SK-N-SH (cell line): ENCODE results near the gene ASF1B. TPM values are rescaled to one million over a fixed set of nuclear protein-coding genes. Genes with fewer than 3 reads are reported as not detected.

Experiments used
- CTCF ChIA-PET: fragments of 300-600, 350-600 bp; formaldehyde crosslinking; extraction: SDS; loops from one replicate; lab custom pipeline; 2021; lab: Yijun Ruan, JAX
- POLR2A ChIA-PET: fragments of 350-600 bp; sonication (Branson Sonifier 250); formaldehyde crosslinking; extraction: SDS; loops from one replicate; lab custom pipeline; 2020; ENCODE audit warnings: antibody characterized with exemption, inconsistent platforms; lab: Yijun Ruan, JAX
- DNase-seq: peaks from one replicate; pipeline ENCODE4 v3.0.0; 2012
- H2AFZ ChIP-seq: fragments of 200-600 bp; sonication (generic); 2 replicates; pipeline ENCODE4 v1.8.1; 2016; ENCODE audit warnings: antibody characterized with exemption, mild to moderate bottlenecking, low read depth
- H3F3A ChIP-seq: fragments of 200-600 bp; sonication (generic); replicated peaks from 2 replicates; pipeline ENCODE3; 2016; ENCODE audit warnings: antibody characterized with exemption, mild to moderate bottlenecking; ENCODE audit not compliant: insufficient read depth
- H3K27ac ChIP-seq, 2 experiments: fragments of 200-500 bp in 1 of 2; fragments of 200-600 bp in 1 of 2; sonication (Bioruptor generic) in 1 of 2; sonication (generic), shearing (Covaris generic) in 1 of 2; 2 replicates each; pipeline versions ENCODE4 v1.5.1 to v1.6.1; 2014 to 2016; ENCODE audit warnings: low read depth in 2 of 2, inconsistent platforms in 1 of 2, low read length in 1 of 2, mild to moderate bottlenecking in 1 of 2, mixed read lengths in 1 of 2
- H3K27me3 ChIP-seq: fragments of 200-600 bp; sonication (generic), shearing (Covaris generic); 2 replicates; pipeline ENCODE4 v1.6.1; 2016; ENCODE audit warnings: mixed run types; ENCODE audit not compliant: insufficient read depth
- H3K36me3 ChIP-seq, 2 experiments: fragments of 200-500 bp in 1 of 2; fragments of 200-600 bp in 1 of 2; sonication (Bioruptor generic) in 1 of 2; sonication (generic) in 1 of 2; replicated peaks in 1 of 2; 2 replicates each; pipeline versions ENCODE3 to v1.5.1; 2014 to 2016; ENCODE audit warnings: low read length in 1 of 2, mild to moderate bottlenecking in 1 of 2; ENCODE audit not compliant: insufficient read depth in 2 of 2, control insufficient read depth in 1 of 2
- H3K4me1 ChIP-seq, 2 experiments: fragments of 200-500 bp in 1 of 2; fragments of 200-600 bp in 1 of 2; sonication (Bioruptor generic) in 1 of 2; sonication (generic), shearing (Covaris generic) in 1 of 2; 2 replicates each; pipeline versions ENCODE4 v1.5.1 to v1.6.1; 2014 to 2016; ENCODE audit warnings: low read depth in 1 of 2, low read length in 1 of 2, mixed run types in 1 of 2; ENCODE audit not compliant: insufficient read depth in 2 of 2, control insufficient read depth in 1 of 2
- H3K4me2 ChIP-seq: fragments of 200-600 bp; sonication (generic), shearing (Covaris generic); 2 replicates; pipeline ENCODE4 v1.6.1; 2017; ENCODE audit warnings: mixed run types
- H3K4me3 ChIP-seq, 2 experiments: fragments of 200-500 bp in 1 of 2; fragments of 200-600 bp in 1 of 2; sonication (Bioruptor generic) in 1 of 2; sonication (generic), shearing (Covaris generic) in 1 of 2; 2 replicates each; pipeline versions ENCODE4 v1.5.1 to v1.8.1; 2014 to 2016; ENCODE audit warnings: low read depth in 2 of 2, inconsistent platforms in 1 of 2, low read length in 1 of 2, mild to moderate bottlenecking in 1 of 2, mixed read lengths in 1 of 2, moderate library complexity in 1 of 2
- H3K79me2 ChIP-seq: fragments of 200-600 bp; sonication (generic); 2 replicates; pipeline ENCODE4 v1.8.1; 2017; ENCODE audit warnings: mild to moderate bottlenecking; ENCODE audit not compliant: insufficient read depth
- H3K9ac ChIP-seq: fragments of 200-600 bp; sonication (generic); 2 replicates; pipeline ENCODE4 v1.6.1; 2017; ENCODE audit warnings: mixed run types
- H3K9me2 ChIP-seq: fragments of 200-600 bp; sonication (generic); 2 replicates; pipeline ENCODE4 v1.6.1; 2017; ENCODE audit warnings: mixed run types
- H3K9me3 ChIP-seq: fragments of 200-600 bp; sonication (generic); 2 replicates; pipeline ENCODE4 v1.6.1; 2017; ENCODE audit warnings: mixed run types, mild to moderate bottlenecking, moderate library complexity
- H4K20me1 ChIP-seq: fragments of 200-600 bp; sonication (generic); 2 replicates; pipeline ENCODE4 v1.6.1; 2017; ENCODE audit warnings: mild to moderate bottlenecking, mixed run types; ENCODE audit not compliant: insufficient read depth
- ELF1 ChIP-seq: IDR thresholded peaks from 2 replicates; pipeline ENCODE4 v1.4.0; 2012
- EP300 ChIP-seq, 2 experiments: IDR thresholded peaks; 2 replicates each; pipeline versions ENCODE4 v1.4.0 to v1.6.1; 2012; ENCODE audit warnings: borderline replicate concordance in 1 of 2, low read depth in 1 of 2, low read length in 1 of 2
- GATA2 ChIP-seq: sonication (generic); formaldehyde crosslinking; IDR thresholded peaks from 2 replicates; pipeline ENCODE4 v1.5.0; 2020; ENCODE audit warnings: mild to moderate bottlenecking, missing genetic modification reagents
- IRF3 ChIP-seq: fragments of 150-350 bp; IDR thresholded peaks from 2 replicates; pipeline ENCODE4 v1.6.1; 2016; ENCODE audit warnings: mild to moderate bottlenecking, low read depth, low read length
- JUND ChIP-seq: IDR thresholded peaks from 2 replicates; pipeline ENCODE4 v1.4.0; 2012
- PBX3 ChIP-seq: IDR thresholded peaks from 2 replicates; pipeline ENCODE4; 2012
- RCOR1 ChIP-seq: fragments of 150-350 bp; IDR thresholded peaks from 2 replicates; pipeline ENCODE4 v1.6.1; 2017; ENCODE audit warnings: antibody characterized with exemption, low read length
- REST ChIP-seq: IDR thresholded peaks from 2 replicates; pipeline ENCODE4 v1.6.1; 2012; ENCODE audit warnings: mild to moderate bottlenecking, low read depth, low read length, moderate library complexity
- RXRA ChIP-seq: IDR thresholded peaks from 2 replicates; pipeline ENCODE4 v1.4.0; 2012; ENCODE audit warnings: low read depth, mild to moderate bottlenecking, borderline replicate concordance
- TAF1 ChIP-seq: IDR thresholded peaks from 2 replicates; pipeline ENCODE4 v1.6.1; 2012; ENCODE audit warnings: low read depth, mild to moderate bottlenecking, low read length, moderate library complexity, borderline replicate concordance
- TCF12 ChIP-seq: IDR thresholded peaks from 2 replicates; pipeline ENCODE4 v1.4.0; 2012
- TEAD4 ChIP-seq: IDR thresholded peaks from 2 replicates; pipeline ENCODE4 v1.4.0; 2012; ENCODE audit warnings: mild to moderate bottlenecking, borderline replicate concordance; ENCODE audit not compliant: insufficient read depth
- YY1 ChIP-seq: IDR thresholded peaks from 2 replicates; pipeline ENCODE4 v1.4.0; 2012; ENCODE audit warnings: low read depth, mild to moderate bottlenecking
- ZBTB33 ChIP-seq: IDR thresholded peaks from 2 replicates; pipeline ENCODE4 v1.4.0; 2012; ENCODE audit warnings: low read depth, borderline replicate concordance
- WGBS: methylation state at CpG from one replicate; pipeline ENCODE4 v1.1.6; 2017; ENCODE audit warnings: low lambda C conversion rate; 5-methylcytosine and 5-hydroxymethylcytosine counted together
- polyA plus RNA-seq, 3 experiments: library from polyadenylated mRNA; depleted of rRNA; stranded (reverse); fragments of >200 nt; gene quantifications; 2 replicates each; pipeline ENCODE4 v1.2.3, GENCODE V29; 2012

Gene ASF1B
- polyA plus RNA-seq, 1 of the 3 experiments (the other 2 are of a cell fraction): 19.0 TPM

GRCh38 chr19:14166999-14167575 is 30.7 kb upstream of the ASF1B start:
- H3K4me1 ChIP-seq: peaks cover 0 to 18% of the 10 kb centered on the region in 2 experiments; a peak in 2 of 4 replicates
- ChIA-PET CTCF (interaction anchor here (0.7 to 1.0 kb wide), 2 partner anchors 20 to 182 kb away, joined by 3 to 4 read pairs; no protein-coding TSS in a partner anchor), POLR2A (no interaction called here)
- H3K9me2 ChIP-seq: no peaks in the 10 kb centered on the region
- no peak overlapping the region for H3K4me3 ChIP-seq
- WGBS: 82% methylated on average over 9 of the region's 12 CpGs
- no peaks in the 10 kb centered on the region for H3F3A ChIP-seq
- no peak overlapping the region for H3K27ac ChIP-seq
- no peaks in the 10 kb centered on the region for H3K79me2 ChIP-seq
- H3K27me3 ChIP-seq: no peaks in the 10 kb centered on the region
- DNase-seq: no peak
- no peak overlapping the region for H2AFZ ChIP-seq
- H4K20me1 ChIP-seq: no peaks in the 10 kb centered on the region
- H3K4me2 ChIP-seq: no peak overlapping the region
- no peak overlapping the region for H3K9ac ChIP-seq
- H3K36me3 ChIP-seq: peaks cover 0 to 12% of the 10 kb centered on the region in 2 experiments
- TF ChIP-seq GATA2 (CRISPR knock-in tag): no peak
- TF ChIP-seq PBX3: no peak
- TF ChIP-seq EP300 (IDR thresholded peaks at IDR 0.05; ENCODE audit: borderline replicate concordance in 1 of 2, low read depth in 1 of 2, low read length in 1 of 2): no peak
- no peak for TF ChIP-seq JUND
- no peak for TF ChIP-seq RCOR1
- TF ChIP-seq YY1: no peak
- TF ChIP-seq TCF12: no peak
- no peak for TF ChIP-seq REST
- no peak for TF ChIP-seq TAF1
- TF ChIP-seq RXRA: no peak
- no peak for TF ChIP-seq TEAD4
- no peak for TF ChIP-seq ELF1
- no peak for TF ChIP-seq ZBTB33
- no peak for TF ChIP-seq IRF3
- TF ChIP-seq, all 33 proteins: peak for 0
- H3K9me3 ChIP-seq: no peaks in the 10 kb centered on the region
